NCI-H2196 (cell line): ENCODE data around the gene MTRR.
"Not testable (repeated sequence)": the region's sequence is repeated elsewhere in the genome, so short reads cannot be mapped to it uniquely, and the experiment has no call there.

Source experiments
- DNase-seq: peaks from one replicate; lab custom pipeline; 2025; ENCODE audit not compliant: unreplicated experiment; lab: John Stamatoyannopoulos, UW

The MTRR gene

DNA sequence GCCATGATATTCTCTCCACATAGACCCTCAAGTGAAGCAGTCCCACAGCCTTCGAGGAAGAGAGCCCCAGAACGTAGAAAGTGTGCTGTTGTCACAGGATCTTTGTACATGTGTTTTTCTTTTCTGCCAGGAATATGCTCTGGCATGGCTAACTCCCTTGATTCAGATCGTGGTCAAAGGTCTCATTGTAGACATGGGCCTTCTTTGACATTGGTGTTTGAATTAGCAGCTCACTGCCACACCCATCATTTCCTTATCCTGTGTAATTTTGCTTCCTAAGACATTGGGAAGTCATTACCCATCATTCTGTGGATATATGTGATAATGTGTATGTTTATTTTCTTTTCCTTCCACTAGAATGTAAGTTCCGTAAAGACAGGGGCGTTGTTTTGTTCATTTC, 25.5 kb downstream of the MTRR start:
- no peak for DNase-seq

DNA sequence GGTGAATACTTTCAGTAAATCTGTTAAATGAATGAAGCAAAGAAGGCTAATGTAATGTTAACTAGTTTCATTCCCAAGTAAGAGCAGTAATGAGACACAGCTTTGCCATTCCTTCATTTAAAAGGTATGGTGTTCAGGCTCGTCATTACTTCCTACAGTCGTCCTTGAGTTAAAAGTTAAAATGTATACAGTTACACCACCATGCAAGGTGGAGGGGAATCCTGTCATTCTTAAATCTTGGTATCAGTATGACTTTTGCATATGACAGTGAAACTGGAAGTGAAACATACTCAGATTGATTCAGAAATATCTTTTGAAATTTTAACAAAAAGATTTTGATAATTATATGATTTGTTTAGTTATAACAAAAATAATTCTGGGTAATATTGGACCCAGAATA, 25.9 kb downstream of the MTRR start:
- no peak for DNase-seq

DNA sequence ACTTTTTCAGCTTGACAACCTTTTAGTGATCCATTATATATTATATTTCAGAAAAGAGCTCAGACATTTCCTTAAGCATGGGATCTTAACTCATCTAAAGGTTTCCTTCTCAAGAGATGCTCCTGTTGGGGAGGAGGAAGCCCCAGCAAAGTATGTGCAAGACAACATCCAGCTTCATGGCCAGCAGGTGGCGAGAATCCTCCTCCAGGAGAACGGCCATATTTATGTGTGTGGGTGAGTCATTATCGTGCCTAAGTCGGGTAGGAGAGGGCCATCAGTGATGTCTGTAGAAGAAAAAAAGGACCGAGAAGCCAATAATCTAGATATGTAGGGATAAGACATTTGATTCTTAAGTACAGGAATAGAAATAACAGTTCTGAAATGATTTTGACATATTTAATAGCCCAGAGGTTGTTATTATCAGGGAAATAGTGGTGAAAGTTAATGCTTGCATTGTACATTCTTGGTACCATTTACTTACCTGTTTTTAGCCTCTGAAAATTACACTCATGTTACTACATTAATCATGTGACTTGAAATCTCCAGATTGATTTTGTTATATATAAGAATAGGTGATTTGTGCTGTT, 28.2 kb downstream of the MTRR start:
- DNase-seq: no peak

DNA sequence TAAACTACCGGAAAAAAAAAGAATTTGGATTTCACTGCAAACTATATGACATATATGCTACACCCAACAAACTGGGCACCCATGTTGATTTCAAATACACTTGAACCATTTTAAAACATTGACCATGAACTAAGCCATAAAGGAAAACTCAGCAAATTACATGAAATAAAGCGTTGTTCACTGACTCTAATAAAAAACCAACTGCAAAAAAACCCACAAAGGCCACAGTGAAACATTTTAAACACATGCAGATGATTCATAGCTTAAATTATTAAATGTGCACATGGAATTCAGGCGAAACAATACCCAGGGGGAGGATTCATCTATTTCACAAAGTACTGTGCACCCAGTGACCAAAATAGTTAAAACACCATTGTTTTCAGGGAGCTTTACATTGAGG, 33.3 kb downstream of the MTRR start:
- no peak for DNase-seq

DNA sequence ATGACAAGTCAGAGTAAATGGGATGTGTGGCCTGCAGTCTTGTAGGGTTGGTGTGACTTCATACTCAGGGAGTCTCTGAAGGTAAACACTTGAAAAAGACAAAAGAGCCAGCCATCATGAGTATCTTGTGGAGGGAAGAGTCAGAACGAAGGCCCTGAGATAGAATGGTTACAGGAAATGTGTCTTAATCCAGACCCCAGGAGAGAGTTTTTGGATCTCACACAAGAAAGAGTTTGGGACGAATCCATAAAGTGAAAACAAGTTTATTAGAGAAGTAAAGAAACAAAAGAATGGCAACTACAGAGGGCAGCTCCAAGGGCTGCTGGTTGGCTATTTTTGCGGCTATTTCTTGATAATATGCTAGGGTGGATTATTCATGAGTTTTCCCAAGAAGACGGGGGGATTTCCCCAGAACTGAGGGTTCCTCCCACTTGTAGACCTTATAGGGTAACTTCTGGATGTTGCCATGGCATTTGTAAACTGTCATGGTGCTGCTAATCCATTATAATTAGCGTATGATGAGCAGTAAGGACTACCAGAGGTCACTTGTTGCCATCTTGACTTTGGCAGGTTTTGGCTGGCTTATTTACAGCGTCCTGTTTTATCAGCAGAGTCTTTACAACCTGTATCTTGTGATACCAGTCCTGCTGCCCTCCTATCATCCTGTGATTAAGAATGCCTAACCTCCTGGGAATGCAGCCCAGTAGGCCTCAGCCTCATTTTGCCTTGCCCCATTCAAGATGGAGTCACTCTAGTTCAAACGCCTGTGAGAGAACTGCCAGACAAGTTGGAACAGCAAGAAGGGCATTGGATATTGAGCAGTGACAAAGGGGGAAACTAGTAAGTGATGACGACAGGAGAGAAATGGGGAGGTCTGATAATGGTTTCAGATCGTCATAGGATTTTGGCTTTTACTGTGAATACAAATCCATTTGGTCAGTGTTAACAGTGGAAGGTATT, 34.0 kb downstream of the MTRR start:
- DNase-seq: no peak

DNA sequence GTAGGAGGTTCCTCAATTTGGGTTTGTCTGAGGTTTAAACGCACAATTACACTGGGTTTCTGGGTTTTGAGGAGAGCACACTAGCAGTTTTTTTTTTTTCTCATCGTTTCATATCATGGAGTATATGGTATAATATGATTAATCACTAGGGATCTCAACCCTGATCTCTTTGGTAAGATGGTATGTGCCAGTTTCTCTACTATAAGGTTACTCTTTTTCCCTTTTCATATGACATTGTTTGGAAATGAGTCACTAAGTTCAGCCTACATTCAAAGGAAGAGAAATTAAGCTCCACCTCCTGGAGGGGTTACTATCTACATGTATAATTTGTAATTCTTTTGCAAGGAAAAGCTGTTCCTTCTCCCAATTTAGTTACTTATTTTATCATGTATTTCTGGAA, 35.2 kb downstream of the MTRR start:
- no peak for DNase-seq

DNA sequence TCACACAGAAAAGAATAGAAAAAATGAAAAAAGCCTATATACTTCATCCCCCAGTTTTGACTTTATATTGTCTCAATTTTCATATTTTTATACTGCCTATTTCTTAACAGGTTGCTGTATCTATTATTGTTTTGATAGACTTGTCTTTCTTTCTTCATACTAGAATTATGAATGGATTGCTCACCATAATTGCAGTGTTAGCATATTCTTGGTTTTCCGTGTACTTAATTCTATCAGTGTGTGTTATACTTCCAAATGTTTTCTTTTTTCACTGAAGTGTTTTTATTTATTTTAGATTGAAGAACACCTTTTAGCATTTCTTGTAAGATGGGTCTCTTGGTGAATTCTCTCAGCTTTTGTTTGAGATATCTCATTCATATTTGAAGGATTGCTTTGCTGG, 38.7 kb downstream of the MTRR start:
- DNase-seq: no peak

DNA sequence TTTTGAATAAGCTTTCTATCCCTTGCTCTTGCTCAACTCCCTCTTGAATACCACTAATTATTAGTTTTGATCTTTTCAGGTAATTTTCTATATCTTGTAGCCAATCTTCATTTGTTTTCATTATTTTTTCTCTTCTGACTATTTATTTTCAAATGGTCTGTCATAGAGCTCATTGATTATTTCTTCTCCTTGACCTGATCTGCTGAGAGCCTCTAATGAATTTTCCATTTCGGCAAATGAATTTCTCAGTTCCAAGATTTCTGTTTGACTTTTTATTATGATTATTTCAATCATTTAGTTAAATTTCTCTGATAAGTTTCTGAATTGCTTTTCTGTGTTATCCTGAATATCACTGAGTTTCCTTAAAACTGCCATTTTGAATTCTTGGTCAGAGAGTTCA, 39.4 kb downstream of the MTRR start:
- no peak for DNase-seq

DNA sequence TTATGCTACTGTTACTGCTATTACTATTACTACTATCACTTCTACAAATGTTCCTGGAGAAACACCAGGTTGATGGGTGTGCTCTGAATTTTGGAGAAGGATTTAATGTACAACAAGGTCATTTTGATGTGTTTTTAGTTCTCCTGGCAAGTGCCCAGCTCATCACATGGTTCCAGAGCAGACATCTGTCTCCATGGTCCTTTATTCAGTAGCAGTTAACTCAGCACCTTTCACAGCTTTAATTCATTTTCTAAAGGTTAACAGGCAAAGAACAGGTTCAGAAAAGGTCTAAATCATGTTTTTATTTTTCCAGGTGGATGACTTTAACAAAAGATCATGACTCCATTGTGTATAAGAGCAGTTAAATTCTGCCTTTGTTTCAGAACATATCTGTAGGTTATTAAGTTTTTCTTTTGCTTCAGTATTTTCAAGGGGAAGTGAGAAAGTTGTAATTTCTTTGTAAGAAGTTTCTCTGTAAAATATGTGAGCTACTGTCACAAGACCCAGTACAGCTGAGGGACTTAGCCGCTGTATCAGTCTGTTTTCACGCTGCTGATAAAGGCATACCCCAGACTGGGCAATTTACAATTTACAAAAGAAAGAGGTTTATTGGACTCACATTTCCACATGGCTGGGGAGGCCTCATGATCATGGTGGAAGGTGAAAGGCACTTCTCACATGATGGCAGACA, 41.9 kb downstream of the MTRR start:
- no peak for DNase-seq

DNA sequence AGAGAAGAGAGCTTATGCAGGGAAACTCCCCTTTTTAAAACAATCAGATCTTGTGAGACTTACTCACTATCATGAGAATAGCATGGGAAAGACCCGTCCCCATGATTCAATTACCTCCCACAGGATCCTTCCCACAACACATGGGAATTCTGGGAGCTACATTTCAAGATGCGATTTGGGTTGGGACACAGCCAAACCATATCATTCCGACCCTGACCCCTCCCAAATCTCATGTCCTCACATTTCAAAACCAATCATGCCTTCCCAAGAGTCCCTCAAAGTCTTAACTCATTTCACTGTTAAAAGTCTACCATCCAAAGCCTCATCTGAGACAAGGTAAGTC, 42.5 kb downstream of the MTRR start:
- not testable (repeated sequence) for DNase-seq

DNA sequence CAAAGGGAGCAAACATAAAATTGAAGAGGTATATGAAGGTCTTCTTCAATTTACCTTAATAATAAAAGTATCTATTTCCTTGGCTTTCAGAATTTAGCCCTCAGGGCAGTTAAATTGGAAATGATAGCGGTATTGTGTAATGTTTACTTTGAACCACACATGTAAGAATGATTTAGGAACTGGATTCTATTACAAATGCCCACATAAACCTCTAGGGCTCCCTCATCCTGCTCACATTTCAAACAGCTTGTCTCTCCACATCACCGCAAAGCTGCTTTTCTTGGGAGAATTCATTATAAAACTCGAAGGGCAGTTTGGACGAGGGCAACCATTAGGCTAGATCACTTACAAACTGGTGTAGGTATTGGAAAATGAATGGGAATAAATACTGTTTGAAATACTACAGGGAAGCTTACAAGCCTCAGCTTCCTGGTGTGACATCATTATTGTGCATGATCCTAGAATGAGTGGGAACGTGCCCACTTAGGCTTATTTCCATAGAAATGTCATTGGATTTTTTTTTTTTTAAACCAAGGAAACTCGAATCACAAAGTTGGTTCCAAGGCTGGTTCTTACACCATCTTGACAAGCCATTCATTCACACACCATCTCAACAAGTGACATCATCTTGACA, 47.3 kb downstream of the MTRR start:
- DNase-seq: peak; percentile 13

DNA sequence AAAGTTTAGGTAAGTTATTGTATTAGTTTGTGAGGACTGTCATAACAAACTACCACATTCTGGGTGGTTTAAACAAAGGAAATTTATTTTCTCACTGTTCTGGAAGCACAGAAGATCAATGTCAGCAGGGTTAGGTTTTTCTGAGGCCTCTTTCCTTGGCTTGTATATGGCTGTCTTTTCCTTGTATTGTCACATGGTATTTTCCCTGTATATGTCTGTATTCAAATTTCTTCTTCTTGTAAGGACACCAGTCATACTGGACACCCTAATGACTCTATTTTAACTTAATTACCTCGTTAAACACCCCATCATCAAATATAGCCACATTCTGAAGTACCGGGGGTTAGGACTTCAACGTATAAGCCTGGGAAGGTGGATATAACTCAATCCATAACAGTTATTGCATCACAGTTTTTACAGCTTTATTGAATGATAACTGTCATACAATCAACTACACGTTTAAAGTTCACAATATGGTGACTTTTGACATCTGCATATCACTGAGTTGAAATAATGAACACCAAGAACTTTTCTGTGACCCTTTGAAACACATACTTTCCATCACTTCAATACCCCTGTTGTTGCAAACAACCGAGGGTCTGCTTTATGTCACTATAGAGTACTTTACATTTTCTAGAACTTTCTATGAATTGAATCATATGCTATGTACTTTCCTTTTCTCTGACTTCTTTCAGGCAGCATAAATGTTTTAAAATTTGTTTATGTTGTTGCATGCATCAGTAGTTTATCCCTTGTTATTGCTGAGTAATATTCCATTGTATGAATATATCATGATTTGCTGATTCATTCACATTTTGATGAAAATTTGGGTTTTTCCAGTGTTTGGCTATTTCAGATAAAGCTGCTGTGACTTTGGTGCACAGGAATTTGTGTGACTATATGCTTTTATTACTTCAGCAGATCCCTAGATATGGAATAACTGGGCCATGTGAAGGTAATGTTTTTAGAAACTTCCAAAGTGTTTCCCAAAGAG, 48.5 kb downstream of the MTRR start:
- no peak for DNase-seq

DNA sequence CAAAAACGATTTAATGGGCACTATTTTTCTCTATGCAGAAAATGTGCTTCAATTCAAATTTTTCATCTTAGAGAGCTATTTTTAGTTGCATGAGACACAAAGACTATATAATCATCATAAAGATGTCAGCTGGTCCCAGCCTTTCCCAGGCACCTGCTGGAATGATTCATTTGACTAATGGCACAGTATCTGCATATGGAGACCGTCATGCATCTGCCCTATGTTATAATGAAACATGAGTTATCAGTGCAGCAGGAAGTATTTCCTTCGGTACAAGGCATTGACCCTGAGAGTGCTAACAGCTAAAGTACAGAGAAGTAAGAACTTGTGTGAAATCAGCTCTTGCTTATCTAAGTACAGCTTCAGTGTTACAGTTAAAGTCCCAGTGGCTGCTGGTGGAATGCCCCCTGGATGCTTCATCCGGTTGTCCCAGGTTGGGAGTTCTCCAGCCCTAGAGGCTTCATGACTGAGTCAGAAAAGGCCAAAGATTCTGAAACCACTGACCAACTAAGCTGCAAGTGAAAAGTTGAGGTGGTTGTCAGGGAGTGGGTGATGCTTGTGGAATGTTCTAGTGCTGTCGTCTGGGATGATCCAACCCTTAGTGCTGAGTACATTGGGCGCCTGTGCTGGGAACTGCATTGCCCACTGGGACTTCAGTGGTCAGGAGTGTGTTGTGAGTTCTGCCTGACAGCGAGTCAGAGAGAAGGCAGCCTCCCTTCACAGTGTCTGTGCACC, 57.2 kb downstream of the MTRR start:
- no peak for DNase-seq

DNA sequence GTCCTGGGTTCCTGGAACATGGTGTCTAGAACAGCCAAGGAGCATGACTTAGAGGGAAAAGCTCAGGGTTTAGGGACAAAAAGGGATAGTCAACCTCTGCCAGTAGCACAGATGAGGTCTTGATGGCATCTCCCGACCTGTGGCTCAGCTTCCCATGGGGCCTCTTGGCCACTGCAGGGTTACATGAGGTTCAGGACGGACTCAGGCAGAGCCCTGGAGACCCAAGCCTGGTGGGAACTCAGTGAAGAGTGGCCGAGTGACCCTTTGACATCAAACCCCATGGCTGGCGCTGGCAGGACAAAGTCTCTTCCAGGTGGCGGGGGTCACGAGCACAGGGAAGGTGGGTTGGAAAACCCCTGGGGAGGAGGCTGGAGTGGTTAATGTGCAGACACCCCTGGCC, 57.8 kb downstream of the MTRR start:
- no peak for DNase-seq

DNA sequence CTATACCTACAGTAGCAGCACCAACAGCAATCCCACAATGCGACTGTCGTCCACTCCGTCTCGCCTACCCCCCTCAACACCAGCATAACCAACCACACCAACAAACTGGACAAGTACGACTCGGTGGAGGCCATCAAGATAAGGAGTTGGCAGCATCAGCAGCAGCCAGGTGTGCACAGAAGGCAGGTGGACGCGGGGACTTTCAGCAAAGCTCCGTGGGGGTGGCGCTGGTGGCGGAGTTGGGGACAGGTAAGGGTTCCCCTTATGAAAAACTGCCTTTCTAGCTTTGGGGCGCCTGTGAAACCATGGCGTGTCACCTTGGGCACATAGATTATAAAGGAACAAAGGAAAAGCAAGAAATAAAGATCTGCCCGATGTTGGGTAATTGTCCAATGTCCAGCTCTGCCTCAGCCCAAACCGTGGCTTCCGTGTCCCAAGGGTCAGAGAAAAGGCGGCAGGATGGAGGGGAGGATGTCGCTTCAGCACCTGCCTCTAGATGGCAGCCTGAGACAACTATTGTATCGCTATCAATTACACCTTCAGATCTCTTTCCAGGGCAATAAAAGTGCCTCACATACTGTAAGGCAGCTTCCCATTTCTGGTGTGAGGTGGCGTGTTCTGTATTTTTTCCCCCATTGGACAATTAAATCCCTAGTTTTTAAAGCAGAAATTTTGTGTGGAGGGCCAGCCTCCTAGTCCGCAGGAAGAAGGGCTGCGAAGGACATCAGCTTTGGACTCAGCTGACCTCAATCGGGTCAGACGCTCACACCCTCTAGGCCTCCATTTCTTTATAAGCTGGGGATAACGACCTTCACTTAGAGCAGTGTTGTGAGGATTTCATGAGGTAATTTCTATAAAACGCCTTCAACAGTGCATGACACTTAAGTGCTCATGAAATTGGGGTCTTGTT, 58.8 kb downstream of the MTRR start:
- DNase-seq: peak; percentile 66

DNA sequence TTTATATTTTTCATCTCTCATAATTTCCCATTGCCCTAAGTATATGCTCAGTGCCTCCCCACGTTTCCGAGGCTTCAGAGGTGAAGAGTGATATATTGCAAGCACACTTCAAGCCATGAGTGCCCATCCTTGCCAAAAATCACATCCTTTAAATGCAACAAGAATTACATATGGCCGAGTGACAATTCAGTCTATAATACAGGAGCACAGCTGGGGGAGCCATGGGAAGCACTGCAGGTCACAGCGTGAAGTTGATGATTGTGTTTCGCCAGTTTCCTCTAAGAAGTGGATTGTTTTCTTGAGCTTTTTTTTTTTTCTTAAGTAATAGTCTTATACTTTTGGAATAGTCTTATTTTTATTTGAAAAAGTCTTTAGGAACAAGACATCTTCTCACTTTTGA, 61.1 kb downstream of the MTRR start:
- no peak for DNase-seq

DNA sequence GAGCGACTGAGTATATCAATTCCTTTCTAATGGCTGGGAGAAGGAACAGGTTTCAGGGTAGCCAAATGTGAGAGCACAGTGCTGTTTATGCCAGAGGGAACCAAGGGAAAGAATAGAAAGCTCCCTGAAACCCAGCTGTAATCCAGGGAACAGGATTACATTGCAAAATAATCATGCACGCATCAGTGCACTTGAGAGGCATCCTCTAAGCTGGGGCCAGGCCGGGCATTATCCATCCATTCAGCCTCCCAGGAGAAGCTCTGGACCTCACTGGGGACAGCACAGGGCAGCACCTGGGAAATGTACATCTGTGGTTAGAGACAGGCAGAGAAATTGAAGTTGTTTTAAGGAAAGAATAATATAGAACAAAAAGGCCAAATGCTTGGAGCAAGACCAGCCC, 72.7 kb downstream of the MTRR start:
- no peak for DNase-seq

DNA sequence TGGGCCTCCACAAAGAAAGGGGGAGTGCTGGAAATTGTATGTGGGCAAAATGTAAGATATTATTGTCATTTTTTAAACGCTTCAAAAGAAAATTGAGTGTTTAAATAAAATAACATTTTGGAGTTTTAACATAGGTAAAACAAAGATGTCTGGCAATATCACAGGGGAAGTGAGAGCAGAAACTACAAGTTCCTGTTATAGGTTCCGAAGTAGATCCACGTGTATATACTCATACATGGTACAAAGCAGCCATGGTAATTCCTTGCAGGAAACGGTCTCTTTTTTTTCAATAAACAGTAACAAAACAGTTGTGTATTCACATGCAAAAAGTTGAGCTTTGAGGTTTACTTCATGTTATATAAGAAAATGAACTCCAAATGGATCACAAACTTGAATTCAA, 78.4 kb downstream of the MTRR start:
- no peak for DNase-seq
